HepG2 (cell line): ENCODE results near the gene CSE1L. TPM values are rescaled to one million over a fixed set of nuclear protein-coding genes. Genes with fewer than 3 reads are reported as not detected.
A peak's percentile ranks its signal among the peaks of the same experiment; 100 is the strongest.

Experiments
- ATF6 ChIP-seq: sonication (generic); formaldehyde crosslinking; conservative IDR thresholded peaks from 2 replicates; pipeline ENCODE4 v1.4.0; 2020; ENCODE audit warnings: missing genetic modification reagents
- DMTF1 ChIP-seq: sonication (generic); formaldehyde crosslinking; IDR thresholded peaks from 2 replicates; pipeline ENCODE4 v1.4.0; 2020; ENCODE audit warnings: mild to moderate bottlenecking, missing genetic modification reagents
- MYNN ChIP-seq: sonication (generic); formaldehyde crosslinking; IDR thresholded peaks from 2 replicates; pipeline ENCODE4 v1.4.0; 2020; ENCODE audit warnings: mild to moderate bottlenecking, low read depth, missing genetic modification reagents
- PHF21A ChIP-seq: sonication (generic); formaldehyde crosslinking; IDR thresholded peaks from 2 replicates; pipeline ENCODE4 v1.5.0; 2020; ENCODE audit warnings: mild to moderate bottlenecking, missing genetic modification reagents
- PREB ChIP-seq: sonication (generic); formaldehyde crosslinking; IDR thresholded peaks from 2 replicates; pipeline ENCODE4 v1.4.0; 2020; ENCODE audit warnings: missing genetic modification reagents
- ZBTB40 ChIP-seq, 2 experiments: fragments of 450-650 bp in 1 of 2; sonication (generic) in 1 of 2; formaldehyde crosslinking in 1 of 2; IDR thresholded peaks; 2 replicates each; pipeline versions ENCODE4 v1.6.1 to v1.8.0; 2016 to 2022; ENCODE audit warnings: antibody characterized with exemption in 1 of 2, mild to moderate bottlenecking in 1 of 2, missing genetic modification reagents in 1 of 2
- ZBTB43 ChIP-seq: sonication (generic); formaldehyde crosslinking; conservative IDR thresholded peaks from 2 replicates; pipeline ENCODE4 v1.4.0; 2020; ENCODE audit warnings: missing genetic modification reagents
- ZIK1 ChIP-seq: sonication (generic); formaldehyde crosslinking; IDR thresholded peaks from 2 replicates; pipeline ENCODE4 v1.5.0; 2020; ENCODE audit warnings: mild to moderate bottlenecking, low read depth, missing genetic modification reagents, borderline replicate concordance
- ZNF101 ChIP-seq: sonication (generic); formaldehyde crosslinking; IDR thresholded peaks from 2 replicates; pipeline ENCODE4 v1.4.0; 2020; ENCODE audit warnings: mild to moderate bottlenecking, low read depth, missing genetic modification reagents, borderline replicate concordance
- ZNF224 ChIP-seq: sonication (generic); formaldehyde crosslinking; IDR thresholded peaks from 2 replicates; pipeline ENCODE4 v1.5.0; 2020; ENCODE audit warnings: mild to moderate bottlenecking, missing genetic modification reagents
- polyA plus RNA-seq, 8 experiments: library from polyadenylated mRNA; depleted of rRNA in 3 of 8; stranded (reverse) in 7 of 8; unstranded in 1 of 8; fragments of >200 nt; fragmentation: Illumina TruSeq in 4 of 8; extraction: Trizol in 4 of 8; gene quantifications; 2 replicates each; pipeline versions ENCODE4 v1.2.1 to v1.2.3, GENCODE V29; 2011 to 2016; ENCODE audit warnings: low read depth in 4 of 8, missing spikeins in 1 of 8, mixed read lengths in 1 of 8; ENCODE audit not compliant: insufficient read depth in 1 of 8
- total RNA-seq, 5 experiments: library from RNA; depleted of rRNA; stranded (reverse); fragments of >200 nt; fragmentation: Illumina TruSeq; extraction: Trizol; gene quantifications; 2 replicates each; pipeline ENCODE4 v1.2.3, GENCODE V29; 2016; ENCODE audit warnings: low read depth in 1 of 5

Gene CSE1L
- total and polyA plus RNA-seq, 2 of the 13 experiments (the other 11 are each of a cell fraction or from before 2014, with no cell fraction given), result 56.9 to 258 TPM

- TF ChIP-seq ZBTB40 (IDR thresholded peaks at IDR 0.05) (no peak), ZBTB40 (CRISPR knock-in tag; IDR thresholded peaks at IDR 0.05) (no peak; the same call in 1 of the 2 replicates), DMTF1 (CRISPR knock-in tag) (no peak; the same call in 1 of the 2 replicates), ZNF101 (CRISPR knock-in tag) (0 out of 2 replicates have a peak, but pooled peaks have one; percentile 68), PHF21A (peak; percentile 69; the same call in 1 of the 2 replicates), ZIK1 (no peak), PREB (CRISPR knock-in tag) (no peak), ZBTB43 (CRISPR knock-in tag) (no peak), MYNN (peak; percentile 14; the same call in 1 of the 2 replicates), ZNF224 (CRISPR knock-in tag) (no peak), ATF6 (CRISPR knock-in tag) (0 out of 2 replicates have a peak, but pooled peaks have one; percentile 14)
Measured at GRCh38 chr20:49045440-49046086, 549 bp upstream of the CSE1L start (continued).
